Effector memory CD8-positive, alpha-beta T cell (primary cell): ENCODE results near the gene OXNAD1.

ENCODE experiments used
- ATAC-seq: fragments of 150-1000 bp; cut with Tn5 transposase; replicated peaks from 2 replicates; pipeline ENCODE4 v1.10.0; 2021; ENCODE audit warnings: mild to moderate bottlenecking, moderate library complexity
- DNase-seq, 3 experiments: peaks; one replicate each; pipeline ENCODE4 v3.0.0; 2021
- H3K27ac Mint-ChIP-seq, 2 donors: one replicate each; pipeline ENCODE4 v1.8.0; 2022; ENCODE audit warnings: mild to moderate bottlenecking in 2 of 2, mixed read lengths in 2 of 2, moderate library complexity in 2 of 2
- H3K27me3 Mint-ChIP-seq, 2 donors: one replicate each; pipeline ENCODE4 v1.8.0; 2022; ENCODE audit warnings: mixed read lengths in 2 of 2
- H3K36me3 Mint-ChIP-seq: one replicate; pipeline ENCODE4 v1.8.0; 2022; ENCODE audit warnings: mild to moderate bottlenecking, moderate library complexity, mixed read lengths; ENCODE audit not compliant: insufficient read depth
- H3K4me1 Mint-ChIP-seq, 2 donors: one replicate each; pipeline ENCODE4 v1.8.0; 2022; ENCODE audit warnings: low read depth in 2 of 2, mixed read lengths in 2 of 2
- H3K4me3 Mint-ChIP-seq, 2 donors: one replicate each; pipeline ENCODE4 v1.8.0; 2022; ENCODE audit warnings: mild to moderate bottlenecking in 2 of 2, mixed read lengths in 2 of 2, moderate library complexity in 2 of 2
- H3K9me3 Mint-ChIP-seq, 2 donors: one replicate each; pipeline ENCODE4 v1.8.0; 2022; ENCODE audit warnings: mixed read lengths in 2 of 2
- total RNA-seq, 9 experiments: gene quantifications; one replicate each; lab custom pipeline; 2026; lab: John Stamatoyannopoulos, UW

OXNAD1 gene
- 26.6 to 185 (median 90.1) reads per million in 9 experiments for total RNA-seq

DNA sequence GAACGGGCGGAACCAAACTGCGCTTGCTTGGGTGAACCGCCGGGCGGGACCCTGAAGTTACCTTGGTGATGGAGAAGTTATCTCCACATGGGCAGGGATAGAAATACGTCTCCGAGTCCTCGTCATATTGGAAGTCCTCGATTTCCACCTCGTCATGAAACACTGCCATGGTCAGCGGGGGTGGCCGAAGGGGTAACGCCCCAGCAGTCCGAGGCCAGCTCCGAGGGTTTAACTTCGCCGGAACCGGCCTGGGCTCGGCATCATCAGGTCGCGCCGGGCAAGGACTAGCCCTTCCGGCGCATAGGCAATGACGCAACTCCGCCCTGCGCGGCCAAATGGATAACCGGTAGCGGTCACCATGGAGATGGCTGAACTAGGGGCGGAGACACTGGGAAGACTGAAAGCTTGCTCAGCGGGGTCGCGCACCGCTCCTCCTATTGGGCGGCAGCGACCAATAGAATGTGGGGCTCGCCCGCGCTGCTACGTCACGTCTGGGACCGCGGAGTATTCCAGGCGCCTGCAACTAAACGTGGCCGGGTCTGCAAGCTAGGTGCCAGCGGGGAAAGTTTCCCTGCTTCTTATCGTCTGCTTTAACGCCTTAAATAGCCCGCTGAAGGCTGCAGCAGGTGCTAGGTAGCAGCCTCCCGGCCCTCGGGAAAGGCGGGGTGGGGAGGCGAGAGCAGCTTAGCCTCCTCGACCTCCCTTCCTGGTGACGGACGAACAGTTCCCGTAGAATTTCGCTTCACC, at the start of gene OXNAD1, which contains the start of gene DPH3:
TSS of gene OXNAD1 (plus strand) at position 505 of the 747 bp plus-strand sequence. CDS start 5,741 bp downstream, outside the sequence.
TSS of gene DPH3 (minus strand) at position 236 of the 747 bp plus-strand sequence. CDS start at position 169, 67 bp downstream.
- Mint-ChIP-seq H3K4me3 (peak within 1 kb of the TSS; percentile 92 to 96), H3K9me3 (no peaks in the 10 kb centered on the region), H3K27me3 (no peaks in the 10 kb centered on the region), H3K4me1 (peaks cover 13 to 25% of the 10 kb centered on the region in 2 donors), H3K27ac (peak within 1 kb of the TSS; percentile 99), H3K36me3 (peaks cover 12% of the 10 kb centered on the region)
- ATAC-seq: peak; percentile 91
- DNase-seq: peak; percentile 99 to 100 (median 99)

DNA sequence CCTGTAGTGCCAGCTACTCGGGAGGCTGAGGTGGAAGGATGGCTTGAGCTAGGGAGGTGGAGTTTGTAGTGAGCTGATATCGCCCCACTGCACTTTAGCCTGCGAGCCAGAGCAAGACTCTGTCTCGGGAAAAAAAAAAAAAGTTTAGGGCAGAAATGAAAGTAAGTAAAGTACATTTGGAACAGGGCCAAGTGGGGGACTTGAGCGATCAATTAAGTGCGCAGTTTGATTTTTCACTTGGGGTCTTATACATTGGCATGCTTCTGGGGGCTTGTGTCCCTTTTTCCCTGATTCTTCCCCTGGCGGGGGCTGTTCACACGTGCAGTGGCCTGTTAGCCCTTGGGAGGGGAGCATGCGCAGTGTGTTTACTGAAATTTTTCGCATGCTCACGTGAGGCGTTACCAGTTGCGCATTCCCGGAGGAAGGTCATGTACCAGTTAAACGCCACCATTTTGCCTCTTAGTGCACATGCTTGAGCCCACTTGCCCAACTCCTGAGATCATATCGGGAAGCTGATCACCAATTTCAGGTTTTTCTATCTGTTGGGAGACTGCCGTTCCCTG, 48.6 kb upstream of the OXNAD1 start:
- DNase-seq (no peak), ATAC-seq (no peak)
- H3K27me3 Mint-ChIP-seq: peaks cover 21 to 46% of the 10 kb centered on the region in 2 donors
- H3K36me3 Mint-ChIP-seq: no peaks in the 10 kb centered on the region
- H3K4me1 Mint-ChIP-seq: no peaks in the 10 kb centered on the region
- no peaks in the 10 kb centered on the region for H3K9me3 Mint-ChIP-seq
- H3K4me3 Mint-ChIP-seq: no peak overlapping the region
- no peak overlapping the region for H3K27ac Mint-ChIP-seq

DNA sequence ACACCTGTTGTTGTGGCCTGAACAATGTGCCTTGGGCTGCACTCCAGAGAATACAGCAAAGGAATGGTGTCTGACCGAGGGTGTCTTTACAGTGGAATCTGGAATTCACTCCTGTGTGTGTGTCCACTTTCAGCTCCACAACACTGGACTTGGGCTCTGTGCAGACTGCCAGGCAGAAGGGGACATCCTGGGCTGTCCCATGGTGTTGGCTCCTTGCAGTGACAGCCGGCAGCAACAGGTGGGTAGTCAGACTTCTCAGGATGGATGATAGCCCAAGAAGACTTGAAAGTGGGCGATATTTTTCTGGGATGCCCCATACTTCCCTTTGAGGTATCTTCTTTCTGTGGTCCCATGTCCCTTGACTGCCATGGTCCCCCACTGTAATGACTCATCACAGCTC, 45.2 kb upstream of the OXNAD1 start:
- Mint-ChIP-seq H3K27ac (peak overlapping the region in 1 of 2 donors; percentile 49), H3K4me1 (no peaks in the 10 kb centered on the region), H3K27me3 (peaks cover 5 to 25% of the 10 kb centered on the region in 2 donors), H3K9me3 (no peaks in the 10 kb centered on the region), H3K36me3 (no peaks in the 10 kb centered on the region), H3K4me3 (no peak overlapping the region)
- no peak for DNase-seq
- ATAC-seq: no peak

- H3K4me1 Mint-ChIP-seq: no peaks in the 10 kb centered on the region
- peaks cover 5 to 16% of the 10 kb centered on the region in 2 donors for H3K27me3 Mint-ChIP-seq
- H3K9me3 Mint-ChIP-seq: no peaks in the 10 kb centered on the region
- no peak for DNase-seq
- no peak for ATAC-seq
- no peak overlapping the region for H3K27ac Mint-ChIP-seq
- H3K4me3 Mint-ChIP-seq: no peak overlapping the region
- no peaks in the 10 kb centered on the region for H3K36me3 Mint-ChIP-seq
These were observed 43.0 kb upstream of the OXNAD1 start for GRCh38 chr3:16221990-16222389.

- H3K36me3 Mint-ChIP-seq: no peaks in the 10 kb centered on the region
- DNase-seq (no peak), ATAC-seq (no peak)
- no peak overlapping the region for H3K4me3 Mint-ChIP-seq
- no peaks in the 10 kb centered on the region for H3K4me1 Mint-ChIP-seq
- H3K27ac Mint-ChIP-seq: no peak overlapping the region
- no peaks in the 10 kb centered on the region for H3K9me3 Mint-ChIP-seq
- peaks cover 5 to 16% of the 10 kb centered on the region in 2 donors for H3K27me3 Mint-ChIP-seq
These were observed 42.5 kb upstream of the OXNAD1 start for GRCh38 chr3:16222547-16222946.

DNA sequence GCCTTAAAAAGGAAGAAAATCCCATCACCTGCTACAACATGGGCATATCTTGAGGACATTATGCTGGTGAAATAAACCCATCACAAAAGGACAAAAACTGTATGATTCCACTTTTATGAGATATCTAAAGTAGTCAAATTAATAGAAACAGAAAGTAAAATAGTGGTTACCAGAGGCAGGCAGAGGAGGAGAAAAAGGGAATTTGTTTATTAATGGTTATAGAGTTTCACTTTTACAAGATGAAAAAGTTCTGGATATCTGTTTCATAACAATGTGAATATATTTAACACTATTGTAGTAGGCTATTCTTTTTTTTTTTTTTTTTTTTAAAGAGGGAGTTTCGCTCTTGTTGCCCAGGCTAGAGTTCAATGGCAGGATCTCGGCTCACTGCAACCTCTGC, 40.7 kb upstream of the OXNAD1 start:
- Mint-ChIP-seq H3K9me3 (no peaks in the 10 kb centered on the region), H3K27me3 (peaks cover 2 to 16% of the 10 kb centered on the region in 2 donors), H3K4me1 (no peaks in the 10 kb centered on the region), H3K27ac (no peak overlapping the region), H3K36me3 (no peaks in the 10 kb centered on the region), H3K4me3 (no peak overlapping the region)
- DNase-seq: no peak
- ATAC-seq: no peak

DNA sequence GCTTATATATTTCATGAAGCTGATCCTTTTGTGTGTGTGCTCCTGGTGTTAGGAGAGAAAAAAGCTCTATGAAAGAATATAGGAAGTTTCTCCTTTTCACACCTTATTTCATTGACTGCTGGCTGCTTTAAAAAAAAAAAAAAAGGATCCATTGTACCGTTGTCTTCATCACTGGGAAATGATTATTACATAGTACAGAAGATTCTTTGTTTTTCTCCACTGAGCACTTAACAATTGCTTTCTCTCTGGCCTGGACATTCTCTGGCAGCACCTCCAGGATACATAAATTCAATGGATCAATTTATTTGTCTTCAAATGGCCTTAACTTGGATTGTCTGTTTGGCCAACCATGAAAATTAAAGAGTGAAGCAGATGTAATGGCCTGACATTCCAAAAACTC, 37.4 kb upstream of the OXNAD1 start:
- ATAC-seq (no peak), DNase-seq (no peak)
- Mint-ChIP-seq H3K27me3 (no peaks in the 10 kb centered on the region), H3K36me3 (no peaks in the 10 kb centered on the region), H3K4me1 (no peaks in the 10 kb centered on the region), H3K4me3 (no peak overlapping the region), H3K9me3 (no peaks in the 10 kb centered on the region), H3K27ac (no peak overlapping the region)

- no peak for DNase-seq
- Mint-ChIP-seq H3K9me3 (no peaks in the 10 kb centered on the region), H3K27ac (no peak overlapping the region), H3K4me1 (no peaks in the 10 kb centered on the region), H3K36me3 (no peaks in the 10 kb centered on the region), H3K27me3 (peaks cover 11 to 12% of the 10 kb centered on the region in 2 donors), H3K4me3 (no peak overlapping the region)
- no peak for ATAC-seq
These were observed 35.3 kb upstream of the OXNAD1 start for GRCh38 chr3:16229681-16230080.

DNA sequence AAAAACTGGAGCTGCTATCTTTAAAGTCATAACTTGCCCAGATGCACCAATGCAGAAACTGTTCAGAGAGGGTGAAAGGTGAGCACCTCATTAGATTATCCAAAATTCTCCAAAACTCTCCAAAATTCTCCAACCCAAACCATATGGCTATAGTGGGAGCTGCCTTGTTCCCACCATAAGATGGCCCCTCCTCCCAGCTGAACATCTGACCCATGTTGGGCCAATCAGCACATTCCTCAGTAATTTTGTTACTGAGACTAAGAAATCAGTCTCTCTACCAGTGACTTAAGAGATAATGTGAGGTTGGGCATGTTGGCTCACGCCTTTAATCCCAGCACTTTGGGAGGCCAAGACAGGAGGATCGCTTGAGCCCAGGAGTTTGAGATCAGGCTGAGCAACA, 33.0 kb upstream of the OXNAD1 start:
- no peaks in the 10 kb centered on the region for H3K36me3 Mint-ChIP-seq
- peaks cover 13 to 20% of the 10 kb centered on the region in 2 donors for H3K27me3 Mint-ChIP-seq

GRCh38 chr3:16233806-16234205, 31.2 kb upstream of the OXNAD1 start:
- DNase-seq (no peak), ATAC-seq (no peak)
- Mint-ChIP-seq H3K9me3 (no peaks in the 10 kb centered on the region), H3K36me3 (no peaks in the 10 kb centered on the region), H3K27ac (no peak overlapping the region), H3K4me1 (no peaks in the 10 kb centered on the region), H3K4me3 (no peak overlapping the region), H3K27me3 (peaks cover 13 to 20% of the 10 kb centered on the region in 2 donors)

More for the DNA sequence above, 33.0 kb upstream of the OXNAD1 start:
- no peak for ATAC-seq
- DNase-seq: no peak
- no peaks in the 10 kb centered on the region for H3K4me1 Mint-ChIP-seq
- H3K27ac Mint-ChIP-seq: no peak overlapping the region
- no peaks in the 10 kb centered on the region for H3K9me3 Mint-ChIP-seq
- no peak overlapping the region for H3K4me3 Mint-ChIP-seq

DNA sequence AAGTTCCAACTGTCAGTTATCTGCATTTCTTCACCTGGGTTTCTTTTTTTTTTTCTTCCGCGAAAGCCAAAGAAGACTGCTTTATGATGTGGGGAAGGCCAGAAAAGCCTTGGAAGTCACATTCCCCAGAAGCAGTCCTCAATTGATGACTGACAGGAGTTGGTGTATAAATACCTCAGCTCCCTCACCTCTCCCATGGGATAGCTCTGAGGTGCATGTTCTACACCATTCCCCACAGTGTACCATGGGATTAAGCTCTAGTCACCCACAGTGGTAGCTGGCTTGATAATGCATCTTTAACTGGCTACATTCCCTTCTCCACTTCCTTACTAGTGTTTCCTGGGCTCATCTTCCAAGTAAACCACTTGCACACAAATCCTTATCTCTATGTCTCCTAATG, 30.7 kb upstream of the OXNAD1 start:
- Mint-ChIP-seq H3K36me3 (no peaks in the 10 kb centered on the region), H3K9me3 (no peaks in the 10 kb centered on the region), H3K27me3 (peaks cover 13 to 20% of the 10 kb centered on the region in 2 donors), H3K4me3 (no peak overlapping the region), H3K27ac (no peak overlapping the region), H3K4me1 (no peaks in the 10 kb centered on the region)
- no peak for ATAC-seq
- DNase-seq: no peak

DNA sequence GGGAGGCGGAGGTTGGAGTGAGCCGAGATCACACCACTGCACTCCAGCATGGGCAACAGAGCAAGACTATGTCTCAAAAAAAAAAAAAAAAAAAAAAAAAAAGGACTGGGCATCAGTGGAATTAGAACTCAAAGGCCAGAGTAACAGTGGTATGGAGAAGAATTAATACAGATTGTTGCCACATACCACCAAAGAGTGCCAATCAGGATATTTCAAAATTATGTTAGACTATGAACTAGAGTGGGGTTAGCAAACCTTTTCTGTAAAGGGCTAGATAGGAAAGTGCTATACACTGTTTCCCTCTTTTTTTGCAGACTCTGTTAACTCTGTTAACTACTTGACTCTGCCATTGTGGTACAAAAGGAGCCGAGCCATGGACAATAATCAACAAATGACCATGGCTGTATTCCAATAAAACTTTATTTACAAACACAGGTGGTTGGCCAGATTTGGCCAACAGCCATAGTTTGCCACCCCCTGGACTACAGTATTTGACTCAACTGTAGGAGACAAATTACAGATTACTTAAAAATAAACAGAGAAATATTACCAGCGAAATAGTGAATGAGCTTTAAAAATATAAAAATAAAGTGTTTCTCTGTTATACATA, 28.9 kb upstream of the OXNAD1 start:
- no peaks in the 10 kb centered on the region for H3K4me1 Mint-ChIP-seq
- no peaks in the 10 kb centered on the region for H3K9me3 Mint-ChIP-seq
- no peak overlapping the region for H3K4me3 Mint-ChIP-seq
- H3K27me3 Mint-ChIP-seq: peaks cover 13 to 20% of the 10 kb centered on the region in 2 donors
- ATAC-seq (no peak), DNase-seq (no peak)
- H3K36me3 Mint-ChIP-seq: no peaks in the 10 kb centered on the region
- H3K27ac Mint-ChIP-seq: no peak overlapping the region

DNA sequence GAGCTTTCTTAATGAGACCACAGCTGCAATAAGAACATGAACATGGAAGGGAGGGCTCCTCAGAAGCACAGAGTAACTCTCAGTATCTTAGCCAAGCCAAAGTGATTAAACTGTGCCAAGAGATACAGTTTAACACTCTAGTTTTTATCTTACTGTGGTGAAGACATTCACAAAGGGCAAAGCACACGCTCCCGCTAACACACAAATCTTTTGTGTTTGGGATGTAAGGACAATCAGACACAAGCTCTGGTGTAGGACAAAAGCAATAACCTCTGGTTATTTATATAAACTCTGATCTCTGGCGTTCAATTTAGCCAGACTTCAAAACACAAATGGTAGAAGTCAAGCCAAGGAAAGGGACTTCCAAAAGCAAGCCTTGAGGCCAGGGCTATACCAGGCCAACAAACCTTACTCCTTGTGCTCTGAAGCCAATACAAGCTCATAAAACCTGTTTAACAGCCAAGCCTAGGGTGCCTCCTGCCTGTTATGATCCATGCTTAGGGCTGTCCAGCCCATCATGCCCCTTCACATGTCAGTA, 28.1 kb upstream of the OXNAD1 start:
- no peaks in the 10 kb centered on the region for H3K4me1 Mint-ChIP-seq
- no peak overlapping the region for H3K27ac Mint-ChIP-seq
- no peaks in the 10 kb centered on the region for H3K9me3 Mint-ChIP-seq
- DNase-seq (no peak), ATAC-seq (no peak)
- H3K27me3 Mint-ChIP-seq: peaks cover 13 to 20% of the 10 kb centered on the region in 2 donors
- H3K4me3 Mint-ChIP-seq: no peak overlapping the region
- no peaks in the 10 kb centered on the region for H3K36me3 Mint-ChIP-seq
